Thyroid gland (tissue), 4 donors: Measurements from ENCODE around the gene NR4A3. TPM values are rescaled to one million over a fixed set of nuclear protein-coding genes. Genes with fewer than 3 reads are reported as not detected.
A peak's percentile ranks its signal among the peaks of the same experiment; 100 is the strongest.

Experiments used
- DNase-seq, 2 donors: peaks; one replicate each; pipeline ENCODE4 v3.0.0-alpha.2; 2019
- H3K27ac ChIP-seq, 3 donors: fragments of 200-600 bp; sonication (generic); 1 replicate in 2 of 3; 2 replicates in 1 of 3; pipeline ENCODE4 v1.5.1; 2016 to 2019; ENCODE audit warnings: mild to moderate bottlenecking in 1 of 3, moderate library complexity in 1 of 3
- H3K27me3 ChIP-seq: fragments of 200-600 bp; sonication (generic); one replicate; pipeline ENCODE4 v1.5.1; 2019
- H3K36me3 ChIP-seq, 2 donors: fragments of 200-600 bp; sonication (generic); one replicate each; pipeline ENCODE4 v1.5.1; 2016 to 2019
- H3K4me1 ChIP-seq, 2 donors: fragments of 200-600 bp; sonication (generic); one replicate each; pipeline ENCODE4 v1.5.1; 2017 to 2019
- H3K4me3 ChIP-seq, 3 donors: fragments of 200-600 bp; sonication (generic); replicated peaks in 1 of 3; 1 replicate in 2 of 3; 2 replicates in 1 of 3; pipeline ENCODE4 v1.5.1; 2016; ENCODE audit warnings: mild to moderate bottlenecking in 1 of 3
- H3K9me3 ChIP-seq: fragments of 200-600 bp; sonication (generic); one replicate; pipeline ENCODE4 v1.5.1; 2017
- CTCF ChIP-seq, 6 experiments: fragments of 200-600 bp in 3 of 6; fragments of 450-650 bp in 3 of 6; sonication (generic) in 3 of 6; IDR thresholded peaks; one replicate each; pipeline ENCODE4 v1.5.1; 2016 to 2019; ENCODE audit warnings: antibody characterized with exemption in 6 of 6, mild to moderate bottlenecking in 2 of 6, inconsistent platforms in 1 of 6, moderate library complexity in 1 of 6
- POLR2A ChIP-seq, 2 donors: fragments of 450-650 bp; IDR thresholded peaks; one replicate each; pipeline ENCODE4 v1.6.1; 2017; ENCODE audit warnings: antibody characterized with exemption in 2 of 2, mild to moderate bottlenecking in 2 of 2, moderate library complexity in 1 of 2
- WGBS, 2 donors: methylation state at CpG; one replicate each; pipeline ENCODE4 v1.1.5; 2017; 5-methylcytosine and 5-hydroxymethylcytosine counted together
- intact Hi-C: fragments of 100-400 bp; cut with DNase I; formaldehyde crosslinking; loops from one replicate; pipeline ENCODE4 v1.15.1; 2023
- total RNA-seq, 4 donors: library from RNA; depleted of rRNA; stranded (reverse); fragments of >200 nt; gene quantifications; one replicate each; pipeline ENCODE4 v1.2.3, GENCODE V29; 2016

NR4A3 gene
- total RNA-seq, 4 donors from 2014 or later = 1.7 to 4.8 (median 2.3) TPM

- no peak for DNase-seq
- intact Hi-C loops = loop anchor here (5.0 kb wide), 2 partner anchors 90 to 190 kb away; partner anchors contain the start of genes ERP44 and INVS
- Histone ChIP-seq H3K36me3 (no peaks in the 10 kb centered on the region), H3K4me1 (peaks cover 9% of the 10 kb centered on the region in 2 donors), H3K4me3 (peak overlapping the region; percentile 57 to 88 (median 83)), H3K27me3 (no peaks in the 10 kb centered on the region), H3K9me3 (no peaks in the 10 kb centered on the region), H3K27ac (peak overlapping the region; percentile 88 to 99 (median 98))
- 1 to 4% methylated on average over 9 of the region's 9 CpGs for WGBS, 2 donors
- no peak for TF ChIP-seq POLR2A (IDR thresholded peaks at IDR 0.05)
- TF ChIP-seq CTCF (IDR thresholded peaks at IDR 0.05) = no peak
Measured at GRCh38 chr9:99907208-99907532, 85.5 kb downstream of the NR4A3 start.

GRCh38 chr9:99911600-99911999 is 89.9 kb downstream of the NR4A3 start:
- no peak for TF ChIP-seq CTCF (IDR thresholded peaks at IDR 0.05)
- no peak for TF ChIP-seq POLR2A (IDR thresholded peaks at IDR 0.05)
- DNase-seq = no peak
- 99% methylated on average over 7 of the region's 7 CpGs for WGBS, 2 donors

More at GRCh38 chr9:99911600-99911999, 89.9 kb downstream of the NR4A3 start:
- H3K4me1 ChIP-seq = peaks cover 9 to 12% of the 10 kb centered on the region in 2 donors
- no peaks in the 10 kb centered on the region for H3K27me3 ChIP-seq
- no peak overlapping the region for H3K27ac ChIP-seq
- peaks cover 0 to 7% of the 10 kb centered on the region in 2 donors for H3K36me3 ChIP-seq
- no peak overlapping the region for H3K4me3 ChIP-seq
- intact Hi-C loops = no loop called here
- H3K9me3 ChIP-seq = no peaks in the 10 kb centered on the region

Other genes with a start within 250 kb of the NR4A3 start
- gene STX17, start 84.8 kb downstream of the NR4A3 start, total RNA-seq = 10 to 100 TPM; 43.5 to 66.7 (median 50.8) TPM